NB4 (cell line): ENCODE measurements around the gene ADAMTS18.

Source experiments
- DNase-seq: peaks from one replicate; pipeline ENCODE4 v3.0.0; 2010; ENCODE audit warnings: low read depth
- H3K4me3 ChIP-seq: one replicate; pipeline ENCODE4 v1.5.1; 2011; ENCODE audit warnings: mild to moderate bottlenecking, low read depth, low read length, moderate library complexity
- CTCF ChIP-seq: IDR thresholded peaks from one replicate; pipeline ENCODE4 v1.5.1; 2012; ENCODE audit warnings: low read depth, low read length
- MAX ChIP-seq: IDR thresholded peaks from 2 replicates; pipeline ENCODE4 v1.6.1; 2011; ENCODE audit warnings: low read depth, low read length
- MYC ChIP-seq: IDR thresholded peaks from 2 replicates; pipeline ENCODE4 v1.6.1; 2011; ENCODE audit warnings: low read depth, low read length
- POLR2A ChIP-seq: IDR thresholded peaks from 2 replicates; pipeline ENCODE4 v1.6.1; 2011; ENCODE audit warnings: mild to moderate bottlenecking; ENCODE audit not compliant: insufficient read length; ENCODE audit errors: extremely low read depth

Gene ADAMTS18

DNA sequence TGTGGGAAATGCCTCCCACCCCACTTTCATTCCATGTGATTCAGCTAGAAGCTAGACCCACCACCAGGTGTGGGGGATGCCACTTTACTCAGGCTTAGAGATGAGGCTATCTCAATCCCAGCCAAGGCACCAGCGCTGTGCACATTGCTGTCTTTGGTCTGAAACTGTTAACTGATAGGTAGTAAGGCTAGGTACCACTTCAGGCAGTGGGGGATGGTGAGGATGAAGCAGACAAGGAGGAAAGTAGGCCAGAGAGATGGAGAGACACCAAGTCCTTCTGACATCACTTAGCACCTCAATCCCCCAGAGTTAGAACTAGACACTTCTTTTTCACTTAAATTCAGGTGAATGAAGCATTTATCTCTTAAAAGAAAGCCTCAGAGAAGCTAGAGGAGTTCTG lies 35.8 kb downstream of the ADAMTS18 start:
- no peak for DNase-seq
- no peak overlapping the region for H3K4me3 ChIP-seq
- TF ChIP-seq MAX = no peak
- no peak for TF ChIP-seq MYC
- TF ChIP-seq CTCF = no peak
- no peak for TF ChIP-seq POLR2A

DNA sequence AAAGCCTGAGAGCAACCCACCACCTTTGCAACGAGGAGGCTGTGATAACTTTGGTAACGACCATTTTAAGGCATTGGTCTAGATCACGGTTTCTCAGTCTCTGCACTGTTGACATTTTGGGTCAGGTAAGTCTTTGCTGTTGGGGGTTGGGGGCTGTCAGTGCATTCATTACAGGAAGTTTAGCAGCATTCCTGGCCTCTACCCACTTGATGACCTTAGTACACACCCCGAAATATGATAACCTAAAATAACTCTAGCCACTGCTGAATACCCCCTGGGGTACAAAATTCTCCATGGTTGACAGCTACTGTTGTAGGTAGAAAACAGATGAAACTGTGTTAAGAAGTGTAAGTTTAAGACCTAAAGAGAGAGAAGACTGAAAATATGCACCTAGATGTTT lies 36.3 kb downstream of the ADAMTS18 start:
- H3K4me3 ChIP-seq = no peak overlapping the region
- DNase-seq = no peak
- TF ChIP-seq POLR2A (no peak), MYC (no peak), CTCF (no peak), MAX (no peak)

DNA sequence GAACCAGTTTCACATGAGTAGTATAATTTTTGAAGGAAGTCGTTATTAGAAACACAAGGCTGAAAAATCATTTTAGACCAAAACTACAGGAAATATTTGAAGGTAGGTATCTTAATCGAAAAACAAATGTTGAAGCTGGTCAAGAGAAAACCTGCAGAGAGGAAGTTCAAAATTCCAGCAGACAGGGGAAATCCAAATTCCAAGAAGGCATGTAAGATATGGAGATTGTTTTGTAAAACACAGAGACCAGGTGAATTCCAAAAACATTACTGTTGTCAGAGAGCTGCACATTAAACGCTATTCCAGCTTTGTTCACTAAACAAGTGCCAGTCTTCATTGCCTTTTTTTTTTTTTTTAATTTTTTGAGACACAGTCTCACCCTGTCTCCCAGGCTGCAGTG lies 38.4 kb downstream of the ADAMTS18 start:
- TF ChIP-seq CTCF = no peak
- TF ChIP-seq POLR2A = no peak
- no peak for TF ChIP-seq MAX
- no peak for TF ChIP-seq MYC
- DNase-seq = no peak
- no peak overlapping the region for H3K4me3 ChIP-seq

GRCh38 chr16:77394699-77395098 lies 40.1 kb downstream of the ADAMTS18 start:
- no peak for DNase-seq
- TF ChIP-seq MYC (no peak), POLR2A (no peak), CTCF (no peak), MAX (no peak)
- H3K4me3 ChIP-seq = no peak overlapping the region

GRCh38 chr16:77393955-77394354 lies 40.9 kb downstream of the ADAMTS18 start:
- DNase-seq = no peak
- TF ChIP-seq CTCF (no peak), POLR2A (no peak), MAX (no peak), MYC (no peak)

GRCh38 chr16:77387815-77388209 lies 47.0 kb downstream of the ADAMTS18 start:
- TF ChIP-seq MAX = no peak
- no peak for TF ChIP-seq CTCF
- no peak for TF ChIP-seq MYC
- no peak for TF ChIP-seq POLR2A
- DNase-seq = no peak

More at GRCh38 chr16:77393955-77394354, 40.9 kb downstream of the ADAMTS18 start:
- H3K4me3 ChIP-seq = no peak overlapping the region

More at GRCh38 chr16:77387815-77388209, 47.0 kb downstream of the ADAMTS18 start:
- no peak overlapping the region for H3K4me3 ChIP-seq
